GM18951 (cell line): ENCODE data around the gene MKNK1.

Experiments used
- POLR2A ChIP-seq: IDR thresholded peaks from 4 replicates; pipeline ENCODE4 v1.6.1; 2011; ENCODE audit warnings: mild to moderate bottlenecking; ENCODE audit not compliant: insufficient read length, insufficient read depth; ENCODE audit errors: extremely low read depth
- in situ Hi-C: fragments of 300-500 bp; cut with MboI; formaldehyde crosslinking; loops from one replicate; pipeline ENCODE4 v1.12.0; 2022; ENCODE audit warnings: low sequenced_read_pairs, mixed read lengths, inconsistent platforms; ENCODE audit not compliant: unreplicated experiment

Gene MKNK1

DNA sequence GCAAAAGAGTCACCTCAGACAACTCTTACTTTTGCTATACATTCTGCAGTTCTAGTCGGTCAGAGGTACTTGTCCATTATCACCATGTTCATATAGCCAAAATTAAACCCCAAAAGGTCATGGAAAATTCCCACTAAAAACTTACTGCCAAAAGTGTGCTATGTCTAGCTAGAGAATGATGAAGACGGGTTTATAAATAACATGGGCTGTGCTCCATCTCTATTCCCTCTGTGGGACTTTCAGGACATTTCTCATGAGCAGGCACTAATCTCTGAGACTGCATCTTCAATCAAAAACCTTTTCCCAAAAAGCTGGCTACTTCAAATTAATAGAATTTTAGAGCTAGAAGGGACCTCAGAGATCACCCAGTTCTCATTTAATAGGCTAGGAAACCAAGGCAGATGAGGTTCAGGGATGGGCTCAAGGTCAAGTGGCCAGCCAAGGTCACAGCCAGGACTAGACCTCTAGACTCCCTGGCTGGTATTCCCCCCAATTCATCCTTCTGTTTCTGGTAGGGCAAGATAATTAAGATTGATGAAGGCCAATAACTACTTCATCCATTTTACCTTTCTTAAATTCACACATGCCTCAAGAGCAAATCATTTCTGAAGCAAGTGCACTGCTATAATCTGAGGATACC is 33.5 kb upstream of the MKNK1 start:
- no peak for TF ChIP-seq POLR2A
- in situ Hi-C loops = no loop called here

- no peak for TF ChIP-seq POLR2A
- in situ Hi-C loops = no loop called here
Measured at GRCh38 chr1:46635205-46635604, 31.1 kb upstream of the MKNK1 start.

- no peak for TF ChIP-seq POLR2A
- in situ Hi-C loops = no loop called here
Measured at GRCh38 chr1:46630719-46631118, 26.7 kb upstream of the MKNK1 start.

GRCh38 chr1:46623743-46624644 is 19.9 kb upstream of the MKNK1 start:
- in situ Hi-C loops = no loop called here
- TF ChIP-seq POLR2A = no peak

- TF ChIP-seq POLR2A = no peak
- in situ Hi-C loops = no loop called here
Measured at GRCh38 chr1:46622344-46622743, 18.3 kb upstream of the MKNK1 start.

- TF ChIP-seq POLR2A = no peak
- in situ Hi-C loops = no loop called here
Measured at GRCh38 chr1:46621930-46622329, 17.9 kb upstream of the MKNK1 start.

- in situ Hi-C loops = no loop called here
- TF ChIP-seq POLR2A = no peak
Measured at GRCh38 chr1:46619656-46620258, 15.7 kb upstream of the MKNK1 start.

- no peak for TF ChIP-seq POLR2A
- in situ Hi-C loops = no loop called here
Measured at GRCh38 chr1:46618754-46619415, 14.8 kb upstream of the MKNK1 start.

DNA sequence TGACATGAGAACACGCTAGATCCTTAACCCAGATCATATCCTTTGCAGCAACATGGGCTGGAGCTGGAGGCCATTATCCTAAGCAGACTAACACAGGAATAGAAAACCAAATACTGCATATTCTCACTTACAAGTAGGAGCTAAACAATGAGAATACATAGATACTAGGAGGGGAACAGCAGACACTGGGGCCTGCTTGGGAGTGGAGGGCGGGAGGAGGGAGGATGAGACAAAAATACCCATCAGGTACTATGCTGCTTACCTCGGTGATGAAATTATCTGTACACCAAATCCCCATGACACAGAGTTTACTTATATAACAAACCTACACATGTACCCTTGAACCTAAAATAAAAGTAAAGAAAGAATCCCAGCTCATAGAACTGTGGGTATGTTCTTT is 13.8 kb upstream of the MKNK1 start:
- TF ChIP-seq POLR2A = no peak
- in situ Hi-C loops = no loop called here

DNA sequence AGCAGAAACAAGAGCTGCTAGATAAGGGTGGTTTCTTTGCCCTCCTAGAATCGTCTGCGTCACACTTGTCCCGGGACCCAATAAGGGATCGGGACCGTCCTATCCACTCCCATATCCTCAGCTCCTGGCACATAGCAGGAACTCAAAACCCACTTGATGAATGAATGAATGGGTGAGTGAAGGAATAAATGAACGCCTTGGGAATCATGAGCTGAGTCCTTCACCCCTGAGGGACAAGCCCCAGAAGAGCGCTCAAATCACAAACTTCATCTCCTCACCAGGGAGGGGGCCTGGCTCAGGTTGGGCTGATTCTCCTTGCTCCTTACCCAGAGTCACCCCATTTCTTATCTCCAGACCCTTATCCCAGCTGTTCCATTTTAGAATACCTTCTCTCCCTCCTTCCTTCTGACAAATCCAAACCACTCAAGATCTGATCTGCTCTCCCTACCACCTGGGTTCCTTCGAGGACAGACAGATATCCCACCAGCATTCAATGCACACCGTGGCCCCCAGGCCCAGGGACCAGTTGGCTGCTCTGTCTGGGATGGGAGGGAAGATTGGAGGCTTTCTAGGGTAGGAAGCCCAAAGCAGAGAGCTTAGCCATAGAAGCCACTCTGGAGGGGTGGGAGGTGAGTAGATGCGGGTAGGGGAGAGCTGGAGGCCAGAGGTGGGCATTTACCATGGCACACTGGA is 13.2 kb upstream of the MKNK1 start:
- in situ Hi-C loops = no loop called here
- no peak for TF ChIP-seq POLR2A

GRCh38 chr1:46616277-46617107 is 12.4 kb upstream of the MKNK1 start, which contains the start of gene MOB3C:
TSS of gene MOB3C (minus strand) at chr1:46616811. CDS start at chr1:46613321, 3,490 bp downstream.
- in situ Hi-C loops = no loop called here
- TF ChIP-seq POLR2A = peak; percentile 70

DNA sequence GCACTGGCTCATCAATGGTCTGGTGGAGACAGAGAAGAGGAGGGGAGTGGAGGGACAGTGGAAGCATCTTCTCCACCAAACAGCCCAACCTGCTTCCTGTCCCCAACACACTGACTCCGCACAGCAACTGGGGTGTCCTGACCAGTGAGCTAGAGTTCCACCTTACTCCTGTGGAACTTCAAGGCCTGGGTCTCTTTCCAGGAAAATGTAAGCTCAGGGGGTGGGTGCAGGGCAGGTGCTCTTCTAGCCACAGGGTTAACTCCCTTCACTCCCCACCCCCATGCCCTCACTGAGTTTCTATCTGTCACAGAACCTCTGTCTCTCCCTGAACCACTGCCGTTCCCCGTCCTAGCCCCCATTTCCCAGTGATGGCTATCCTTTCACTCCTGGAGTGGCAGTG is 11.7 kb upstream of the MKNK1 start:
- in situ Hi-C loops = no loop called here
- TF ChIP-seq POLR2A = no peak
